Forelimb muscle (tissue), 1 donor: Measurements from ENCODE around the gene POLR3A. TPM values are rescaled to one million over a fixed set of nuclear protein-coding genes. Genes with fewer than 3 reads are reported as not detected.

Experiments
- polyA plus RNA-seq: library from polyadenylated mRNA; unstranded; fragments of 120-200 nt; gene quantifications from one replicate; pipeline ENCODE4 v1.2.1, GENCODE V29; 2013; ENCODE audit not compliant: insufficient read length

The POLR3A gene
- polyA plus RNA-seq, 1 donor, result 16.2 TPM

Other genes with a start within 250 kb of the POLR3A start
- gene DLG5, start 102.8 kb downstream of the POLR3A start, polyA plus RNA-seq, result 20.6 TPM
- gene RPS24, start 4.3 kb upstream of the POLR3A start, polyA plus RNA-seq, result 3,592 TPM